MCF 10A (cell line): ENCODE measurements around the gene HK3. TPM values are rescaled to one million over a fixed set of nuclear protein-coding genes. Genes with fewer than 3 reads are reported as not detected.

ENCODE experiments used
- BruUV-seq: library from RNA; stranded (reverse); fragments of 400-500 nt; replicated peaks from 2 replicates; lab custom pipeline; 2021; lab: Mats Ljungman, UMichigan
- CTCF ChIA-PET: fragments of 300-600 bp; sonication (Branson Sonifier 250); formaldehyde crosslinking; extraction: SDS; loops from one replicate; lab custom pipeline; 2021; ENCODE audit warnings: antibody characterized with exemption, inconsistent platforms; lab: Yijun Ruan, JAX
- POLR2A ChIA-PET: fragments of 300-600, 350-650 bp; sonication (Branson Sonifier 250); formaldehyde crosslinking; extraction: SDS; loops from one replicate; lab custom pipeline; 2020; ENCODE audit warnings: antibody characterized with exemption, inconsistent platforms; lab: Yijun Ruan, JAX
- DNase-seq: peaks from one replicate; pipeline ENCODE4 v3.0.0-alpha.2; 2018; ENCODE audit not compliant: unreplicated experiment
- H3K27ac Mint-ChIP-seq: one replicate; pipeline ENCODE4 v1.8.0; 2022; ENCODE audit warnings: mild to moderate bottlenecking, low read depth, mixed read lengths; ENCODE audit not compliant: unreplicated experiment
- H3K27me3 Mint-ChIP-seq: one replicate; pipeline ENCODE4 v1.8.0; 2022; ENCODE audit warnings: mixed read lengths; ENCODE audit not compliant: insufficient read depth, unreplicated experiment
- H3K36me3 Mint-ChIP-seq: one replicate; pipeline ENCODE4 v1.8.0; 2022; ENCODE audit warnings: mild to moderate bottlenecking, moderate library complexity, mixed read lengths; ENCODE audit not compliant: insufficient read depth, unreplicated experiment
- H3K4me1 Mint-ChIP-seq: one replicate; pipeline ENCODE4 v1.8.0; 2022; ENCODE audit warnings: mixed read lengths; ENCODE audit not compliant: insufficient read depth, unreplicated experiment
- H3K4me3 Mint-ChIP-seq: one replicate; pipeline ENCODE4 v1.8.0; 2022; ENCODE audit warnings: mild to moderate bottlenecking, moderate library complexity, mixed read lengths; ENCODE audit not compliant: unreplicated experiment
- H3K9me3 Mint-ChIP-seq: one replicate; pipeline ENCODE4 v1.8.0; 2022; ENCODE audit warnings: mixed read lengths; ENCODE audit not compliant: unreplicated experiment
- CTCF ChIP-seq: fragments of 200-600 bp; IDR thresholded peaks from one replicate; pipeline ENCODE4 v1.8.0; 2022; ENCODE audit warnings: antibody characterized with exemption, mild to moderate bottlenecking; ENCODE audit not compliant: unreplicated experiment
- intact Hi-C: fragments of 100-400 bp; cut with micrococcal nuclease; formaldehyde crosslinking; loops from 2 replicates; pipeline ENCODE4 v1.14.1; 2022
- total RNA-seq: library from RNA; stranded (reverse); gene quantifications from 2 replicates; pipeline ENCODE4 v1.2.3, GENCODE V29; 2022

HK3 gene
- total RNA-seq, 1 experiment from 2014 or later, result not detected

- H3K4me1 Mint-ChIP-seq, result no peaks in the 10 kb centered on the region
- peaks cover 54% of the 10 kb centered on the region for H3K27me3 Mint-ChIP-seq
- no peak overlapping the region for H3K27ac Mint-ChIP-seq
- intact Hi-C loops, result no loop called here
- H3K36me3 Mint-ChIP-seq, result no peaks in the 10 kb centered on the region
- H3K9me3 Mint-ChIP-seq, result no peaks in the 10 kb centered on the region
- H3K4me3 Mint-ChIP-seq, result no peak overlapping the region
- DNase-seq, result no peak
- no TSS peak for BruUV-seq
- CTCF ChIA-PET, result interaction anchor here (0.5 to 1.3 kb wide), 2 partner anchors 200 to 253 kb away, joined by 3 to 5 read pairs; no protein-coding TSS in a partner anchor
- POLR2A ChIA-PET, result no interaction called here
- no peak for TF ChIP-seq CTCF
These were observed 39.2 kb downstream of the HK3 start for GRCh38 chr5:176859916-176860315.

- TF ChIP-seq CTCF, result no peak
- no peak for DNase-seq
- Mint-ChIP-seq H3K27ac (no peak overlapping the region), H3K36me3 (no peaks in the 10 kb centered on the region), H3K4me3 (no peak overlapping the region), H3K9me3 (no peaks in the 10 kb centered on the region), H3K27me3 (peaks cover 44% of the 10 kb centered on the region), H3K4me1 (no peaks in the 10 kb centered on the region)
- POLR2A ChIA-PET, result no interaction called here
- no TSS peak for BruUV-seq
- intact Hi-C loops, result no loop called here
- CTCF ChIA-PET, result interaction anchor here (0.6 kb wide), 1 partner anchor 75 kb away, joined by 3 read pairs; no protein-coding TSS in a partner anchor
These were observed 41.3 kb downstream of the HK3 start for GRCh38 chr5:176857894-176858273.

DNA sequence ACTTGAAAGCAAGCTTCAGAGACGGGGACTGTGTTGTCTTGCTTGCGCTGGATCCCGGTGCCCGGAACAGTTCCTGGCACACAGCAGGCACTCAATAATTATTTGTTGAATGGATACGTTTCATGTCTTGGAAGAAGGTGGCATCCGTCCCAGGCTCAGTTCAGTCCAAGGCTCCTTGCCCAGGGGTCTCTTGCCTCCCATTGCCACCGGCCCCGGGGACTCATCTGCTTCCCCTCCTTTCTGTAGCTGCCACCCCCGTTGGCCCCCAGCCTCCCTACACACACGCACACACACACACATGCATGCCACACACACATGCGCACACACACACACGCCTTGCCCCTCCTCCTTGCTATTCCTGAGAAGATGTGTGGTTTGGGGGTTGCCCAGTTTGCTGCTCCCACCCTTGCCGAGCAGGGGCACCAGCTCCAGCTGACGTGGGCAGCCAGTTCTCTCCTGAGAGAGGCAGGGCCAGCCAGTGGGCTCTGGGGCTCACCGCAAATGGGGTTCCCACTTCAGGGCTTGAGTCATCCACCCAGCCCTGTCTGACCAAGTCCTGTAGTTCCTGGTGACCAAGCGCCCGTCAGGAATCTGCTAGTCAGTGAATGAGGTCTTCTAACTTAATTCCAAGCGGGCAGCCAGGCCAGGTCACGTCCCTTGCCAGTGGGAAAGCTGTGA is 41.8 kb downstream of the HK3 start:
- H3K4me1 Mint-ChIP-seq, result no peaks in the 10 kb centered on the region
- BruUV-seq, result no TSS peak
- no peak for DNase-seq

DNA sequence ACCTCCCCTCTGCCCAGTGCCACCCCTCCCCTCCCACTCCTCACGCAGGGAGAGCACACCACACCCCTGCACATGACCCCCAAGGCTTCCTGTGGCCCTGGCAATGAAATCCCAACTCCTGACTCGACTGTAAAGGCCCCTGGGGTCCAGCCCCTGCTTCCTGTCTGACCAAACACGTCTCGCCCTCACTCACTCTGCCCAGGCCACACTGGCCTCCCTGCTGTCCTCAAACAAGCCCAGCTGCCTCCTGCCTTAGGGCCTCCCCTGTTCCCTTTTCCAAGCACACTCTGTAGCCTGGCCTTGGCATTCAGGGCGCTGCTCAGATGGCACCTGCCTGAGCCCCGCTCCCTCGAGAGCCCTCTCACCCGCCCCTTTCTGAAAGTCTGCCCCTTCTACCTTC is 42.4 kb downstream of the HK3 start:
- DNase-seq, result no peak
- intact Hi-C loops, result no loop called here
- Mint-ChIP-seq H3K36me3 (no peaks in the 10 kb centered on the region), H3K27me3 (peaks cover 35% of the 10 kb centered on the region), H3K9me3 (no peaks in the 10 kb centered on the region), H3K27ac (no peak overlapping the region), H3K4me1 (no peaks in the 10 kb centered on the region), H3K4me3 (no peak overlapping the region)
- POLR2A ChIA-PET, result no interaction called here
- TF ChIP-seq CTCF, result no peak
- BruUV-seq, result no TSS peak
- CTCF ChIA-PET, result interaction anchor here (0.9 kb wide), 1 partner anchor 196 kb away, joined by 4 read pairs; no protein-coding TSS in a partner anchor

More for the DNA sequence above, 41.8 kb downstream of the HK3 start:
- no peak for TF ChIP-seq CTCF
- CTCF ChIA-PET, result interaction anchor here (0.6 to 0.9 kb wide), 2 partner anchors 75 to 197 kb away, joined by 3 to 4 read pairs; no protein-coding TSS in a partner anchor
- intact Hi-C loops, result no loop called here
- peaks cover 39% of the 10 kb centered on the region for H3K27me3 Mint-ChIP-seq
- no peaks in the 10 kb centered on the region for H3K36me3 Mint-ChIP-seq
- POLR2A ChIA-PET, result no interaction called here
- H3K9me3 Mint-ChIP-seq, result no peaks in the 10 kb centered on the region
- H3K4me3 Mint-ChIP-seq, result no peak overlapping the region
- no peak overlapping the region for H3K27ac Mint-ChIP-seq
